Keratinocyte (primary cell): Measurements from ENCODE around the gene SYPL2. TPM values are rescaled to one million over a fixed set of nuclear protein-coding genes. Genes with fewer than 3 reads are reported as not detected.

ENCODE experiments used
- DNase-seq: peaks from one replicate; pipeline ENCODE4 v3.0.0-alpha.2; 2011; ENCODE audit warnings: low read depth, missing footprints, low spot score
- FAIRE-seq: peaks from 2 replicates; lab custom pipeline; 2011; peaks lifted over from hg19 to GRCh38; lab: Jason Lieb, UNC
- H2AFZ ChIP-seq: 2 replicates; pipeline ENCODE4 v1.6.0; 2012; ENCODE audit warnings: low read length, control low read depth, inconsistent platforms; ENCODE audit not compliant: control insufficient read depth
- H3K27ac ChIP-seq: 2 replicates; pipeline ENCODE4 v1.5.1; 2011; ENCODE audit warnings: low read length; ENCODE audit not compliant: control insufficient read depth, insufficient read depth
- H3K27me3 ChIP-seq: 3 replicates; pipeline ENCODE4 v1.6.0; 2011; ENCODE audit warnings: low read length; ENCODE audit not compliant: control insufficient read depth, insufficient read depth; ENCODE audit errors: extremely low read depth
- H3K36me3 ChIP-seq, 2 experiments: 2 replicates in 1 of 2; 3 replicates in 1 of 2; pipeline ENCODE4 v1.5.1; 2011; ENCODE audit warnings: low read length in 2 of 2, mild to moderate bottlenecking in 1 of 2; ENCODE audit not compliant: control insufficient read depth in 2 of 2, insufficient read depth in 2 of 2; ENCODE audit errors: extremely low read depth in 1 of 2
- H3K4me1 ChIP-seq: 3 replicates; pipeline ENCODE4 v1.5.1; 2011; ENCODE audit warnings: low read length; ENCODE audit not compliant: control insufficient read depth, insufficient read depth; ENCODE audit errors: extremely low read depth
- H3K4me2 ChIP-seq: 3 replicates; pipeline ENCODE4 v1.6.0; 2011; ENCODE audit warnings: low read depth, low read length; ENCODE audit not compliant: control insufficient read depth, insufficient read depth; ENCODE audit errors: extremely low read depth
- H3K4me3 ChIP-seq, 3 experiments: fragments of 200-600 bp in 1 of 3; sonication (generic) in 1 of 3; 2 replicates in 2 of 3; 3 replicates in 1 of 3; pipeline ENCODE4 v1.5.1; 2011 to 2016; ENCODE audit warnings: low read length in 3 of 3, mild to moderate bottlenecking in 3 of 3, control low read depth in 2 of 3, inconsistent platforms in 1 of 3, low read depth in 1 of 3, mixed read lengths in 1 of 3, mixed run types in 1 of 3, moderate library complexity in 1 of 3; ENCODE audit not compliant: control insufficient read depth in 2 of 3, insufficient read depth in 2 of 3; ENCODE audit errors: extremely low read depth in 1 of 3
- H3K79me2 ChIP-seq: 2 replicates; pipeline ENCODE4 v1.6.0; 2012; ENCODE audit warnings: low read length; ENCODE audit not compliant: control insufficient read depth, insufficient read depth
- H3K9ac ChIP-seq: 3 replicates; pipeline ENCODE4 v1.6.0; 2011; ENCODE audit warnings: low read length; ENCODE audit not compliant: control insufficient read depth, insufficient read depth; ENCODE audit errors: extremely low read depth
- H3K9me1 ChIP-seq: 3 replicates; pipeline ENCODE4 v1.6.0; 2011; ENCODE audit warnings: low read length; ENCODE audit not compliant: control insufficient read depth, insufficient read depth; ENCODE audit errors: extremely low read depth
- H3K9me3 ChIP-seq: 2 replicates; pipeline ENCODE4 v1.5.1; 2012; ENCODE audit warnings: low read depth, low read length; ENCODE audit not compliant: control insufficient read depth
- H4K20me1 ChIP-seq: 3 replicates; pipeline ENCODE4 v1.6.0; 2011; ENCODE audit warnings: low read length; ENCODE audit not compliant: control insufficient read depth, insufficient read depth; ENCODE audit errors: extremely low read depth
- CTCF ChIP-seq, 3 experiments: IDR thresholded peaks in 1 of 3; conservative IDR thresholded peaks in 1 of 3; optimal IDR thresholded peaks in 1 of 3; 2 replicates in 2 of 3; 3 replicates in 1 of 3; pipeline versions ENCODE3 to v1.5.1; 2011; ENCODE audit warnings: low read length in 3 of 3, mild to moderate bottlenecking in 3 of 3, moderate library complexity in 2 of 3, control low read depth in 1 of 3, inconsistent platforms in 1 of 3; ENCODE audit not compliant: insufficient read depth in 2 of 3; ENCODE audit errors: extremely low read depth in 1 of 3
- EZH2 ChIP-seq: IDR thresholded peaks from one replicate; pipeline ENCODE4 v1.6.1; 2012; ENCODE audit warnings: inconsistent platforms, mild to moderate bottlenecking, low read length, moderate library complexity
- dilution Hi-C: fragments of 300-500 bp; cut with MboI; formaldehyde crosslinking; loops from one replicate; pipeline ENCODE4 v1.7.0; 2020; ENCODE audit warnings: low sequenced_read_pairs; ENCODE audit not compliant: extremely low pct_ligation_motif_present
- polyA plus RNA-seq, 5 experiments: library from polyadenylated mRNA; depleted of rRNA in 3 of 5; stranded (reverse) in 3 of 5; stranded (forward) in 1 of 5; unstranded in 1 of 5; fragments of >200 nt; gene quantifications; 1 replicate in 1 of 5; 2 replicates in 3 of 5; 3 replicates in 1 of 5; pipeline versions ENCODE4 v1.2.1 to v1.2.3, GENCODE V29; 2011 to 2012; ENCODE audit warnings: missing spikeins in 2 of 5, low read depth in 1 of 5, low replicate concordance in 1 of 5

The SYPL2 gene
- polyA plus RNA-seq, 1 donor (not counting 4 experiments of a cell fraction or from before 2014, with no cell fraction given): not detected

GRCh38 chr1:109427171-109427467, 39.2 kb upstream of the SYPL2 start:
- dilution Hi-C loops: no loop called here
- FAIRE-seq (no peak), DNase-seq (no peak)
- peak overlapping the region; percentile 74 for H3K4me2 ChIP-seq
- no peaks in the 10 kb centered on the region for H3K9me1 ChIP-seq
- TF ChIP-seq CTCF (optimal IDR thresholded peaks at IDR 0.05 in 1 of 3, IDR thresholded peaks at IDR 0.05 in 1 of 3, conservative IDR thresholded peaks at IDR 0.05 in 1 of 3; ENCODE audit: extremely low read depth in 1 of 3, insufficient read depth in 2 of 3, low read length in 3 of 3) (no peak), EZH2 (no peak)
- H2AFZ ChIP-seq: peak overlapping the region; percentile 78
- H4K20me1 ChIP-seq: no peaks in the 10 kb centered on the region
- peak overlapping the region; percentile 97 to 100 (median 100) for H3K4me3 ChIP-seq
- peaks cover 46% of the 10 kb centered on the region for H3K79me2 ChIP-seq
- H3K4me1 ChIP-seq: peaks cover 14% of the 10 kb centered on the region
- H3K9me3 ChIP-seq: no peaks in the 10 kb centered on the region
- peak overlapping the region; percentile 89 for H3K9ac ChIP-seq
- peaks cover 0 to 3% of the 10 kb centered on the region in 2 experiments for H3K36me3 ChIP-seq
- H3K27me3 ChIP-seq: no peaks in the 10 kb centered on the region
- H3K27ac ChIP-seq: peak overlapping the region; percentile 87

GRCh38 chr1:109432336-109432735, 34.0 kb upstream of the SYPL2 start:
- H3K9me1 ChIP-seq: no peaks in the 10 kb centered on the region
- H3K4me3 ChIP-seq: no peak overlapping the region
- H3K4me1 ChIP-seq: peaks cover 5% of the 10 kb centered on the region
- H2AFZ ChIP-seq: no peak overlapping the region
- no peaks in the 10 kb centered on the region for H3K36me3 ChIP-seq
- H3K27me3 ChIP-seq: no peaks in the 10 kb centered on the region
- dilution Hi-C loops: no loop called here
- DNase-seq (no peak), FAIRE-seq (no peak)
- H3K9ac ChIP-seq: no peak overlapping the region
- no peak overlapping the region for H3K27ac ChIP-seq
- TF ChIP-seq CTCF (optimal IDR thresholded peaks at IDR 0.05 in 1 of 3, IDR thresholded peaks at IDR 0.05 in 1 of 3, conservative IDR thresholded peaks at IDR 0.05 in 1 of 3; ENCODE audit: extremely low read depth in 1 of 3, insufficient read depth in 2 of 3, low read length in 3 of 3) (no peak), EZH2 (no peak)
- H3K79me2 ChIP-seq: peaks cover 3% of the 10 kb centered on the region
- H3K4me2 ChIP-seq: no peak overlapping the region
- H3K9me3 ChIP-seq: no peaks in the 10 kb centered on the region
- H4K20me1 ChIP-seq: no peaks in the 10 kb centered on the region
